Loucy (cell line): ENCODE results near the gene NDUFV1.

Experiments used
- H2AFZ ChIP-seq: fragments of 200-600 bp; sonication (generic); 2 replicates; pipeline ENCODE4 v1.6.0; 2016; ENCODE audit warnings: antibody characterized with exemption, mild to moderate bottlenecking, low read length, moderate library complexity
- H3F3A ChIP-seq: fragments of 200-600 bp; 2 replicates; pipeline ENCODE4 v1.6.0; 2016; ENCODE audit warnings: antibody characterized with exemption, low read depth, mild to moderate bottlenecking
- H3K27me3 ChIP-seq: fragments of 200-600 bp; sonication (generic); 2 replicates; pipeline ENCODE4 v1.6.1; 2014; ENCODE audit warnings: low read length, mild to moderate bottlenecking; ENCODE audit not compliant: insufficient read depth, poor library complexity, severe bottlenecking
- H3K36me3 ChIP-seq: fragments of 200-600 bp; sonication (generic); 2 replicates; pipeline ENCODE4 v1.6.1; 2016; ENCODE audit warnings: low read length; ENCODE audit not compliant: insufficient read depth
- H3K4me1 ChIP-seq: fragments of 200-600 bp; sonication (generic); 2 replicates; pipeline ENCODE4 v1.5.1; 2014; ENCODE audit warnings: low read length, mild to moderate bottlenecking; ENCODE audit not compliant: insufficient read depth, poor library complexity, severe bottlenecking
- H3K4me2 ChIP-seq: fragments of 200-600 bp; sonication (generic); 2 replicates; pipeline ENCODE4 v1.6.0; 2014; ENCODE audit warnings: antibody characterized with exemption, low read length, low read depth, mild to moderate bottlenecking; ENCODE audit not compliant: poor library complexity, severe bottlenecking
- H3K4me3 ChIP-seq: fragments of 200-600 bp; sonication (generic); 2 replicates; pipeline ENCODE4 v1.5.1; 2014; ENCODE audit warnings: low read length, mild to moderate bottlenecking, mixed read lengths; ENCODE audit not compliant: poor library complexity, severe bottlenecking
- H3K79me2 ChIP-seq: fragments of 200-600 bp; sonication (generic); 2 replicates; pipeline ENCODE4 v1.6.1; 2014; ENCODE audit warnings: low read length; ENCODE audit not compliant: insufficient read depth
- H3K9ac ChIP-seq: fragments of 200-600 bp; sonication (generic); 2 replicates; pipeline ENCODE4 v1.6.0; 2014; ENCODE audit warnings: mild to moderate bottlenecking, low read depth, low read length, moderate library complexity; ENCODE audit not compliant: poor library complexity, severe bottlenecking
- H3K9me2 ChIP-seq: fragments of 200-600 bp; sonication (generic); replicated peaks from 2 replicates; pipeline ENCODE4 v1.6.1; 2016; ENCODE audit warnings: low read depth, low read length, mixed read lengths
- H3K9me3 ChIP-seq: fragments of 200-600 bp; sonication (generic); 2 replicates; pipeline ENCODE4 v1.6.1; 2014; ENCODE audit warnings: mild to moderate bottlenecking, antibody characterized with exemption, low read length, low read depth; ENCODE audit not compliant: insufficient read depth
- H4K20me1 ChIP-seq: fragments of 200-600 bp; sonication (generic); 2 replicates; pipeline ENCODE4 v1.6.0; 2014; ENCODE audit warnings: antibody characterized with exemption, low read length, mild to moderate bottlenecking; ENCODE audit not compliant: insufficient read depth, poor library complexity, severe bottlenecking
- EZH2phosphoT487 ChIP-seq: fragments of 200-600 bp; IDR thresholded peaks from 2 replicates; pipeline ENCODE4 v1.6.1; 2018; ENCODE audit warnings: antibody characterized with exemption, mild to moderate bottlenecking, moderate library complexity, borderline replicate concordance
- TF ChIP-seq, protein P1 (sequence below): fragments of 200-600 bp; sonication (generic); conservative IDR thresholded peaks from 2 replicates; pipeline ENCODE4 v1.5.1; 2014; ENCODE audit warnings: mild to moderate bottlenecking, antibody characterized with exemption, low read length

Gene NDUFV1

GRCh38 chr11:67584881-67585873, 21.6 kb upstream of the NDUFV1 start:
- TF ChIP-seq, protein P1, sequence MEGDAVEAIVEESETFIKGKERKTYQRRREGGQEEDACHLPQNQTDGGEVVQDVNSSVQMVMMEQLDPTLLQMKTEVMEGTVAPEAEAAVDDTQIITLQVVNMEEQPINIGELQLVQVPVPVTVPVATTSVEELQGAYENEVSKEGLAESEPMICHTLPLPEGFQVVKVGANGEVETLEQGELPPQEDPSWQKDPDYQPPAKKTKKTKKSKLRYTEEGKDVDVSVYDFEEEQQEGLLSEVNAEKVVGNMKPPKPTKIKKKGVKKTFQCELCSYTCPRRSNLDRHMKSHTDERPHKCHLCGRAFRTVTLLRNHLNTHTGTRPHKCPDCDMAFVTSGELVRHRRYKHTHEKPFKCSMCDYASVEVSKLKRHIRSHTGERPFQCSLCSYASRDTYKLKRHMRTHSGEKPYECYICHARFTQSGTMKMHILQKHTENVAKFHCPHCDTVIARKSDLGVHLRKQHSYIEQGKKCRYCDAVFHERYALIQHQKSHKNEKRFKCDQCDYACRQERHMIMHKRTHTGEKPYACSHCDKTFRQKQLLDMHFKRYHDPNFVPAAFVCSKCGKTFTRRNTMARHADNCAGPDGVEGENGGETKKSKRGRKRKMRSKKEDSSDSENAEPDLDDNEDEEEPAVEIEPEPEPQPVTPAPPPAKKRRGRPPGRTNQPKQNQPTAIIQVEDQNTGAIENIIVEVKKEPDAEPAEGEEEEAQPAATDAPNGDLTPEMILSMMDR, result peak; percentile 40
- TF ChIP-seq EZH2phosphoT487, result no peak
- Histone ChIP-seq H3K9ac (peak overlapping the region; percentile 99), H2AFZ (no peak overlapping the region), H3K4me1 (peaks cover 41% of the 10 kb centered on the region), H3K36me3 (peaks cover 45% of the 10 kb centered on the region), H3K9me2 (no peaks in the 10 kb centered on the region), H3K27me3 (peaks cover 7% of the 10 kb centered on the region), H4K20me1 (peaks cover 45% of the 10 kb centered on the region), H3K4me2 (peak overlapping the region; percentile 99), H3K79me2 (peaks cover 57% of the 10 kb centered on the region), H3K4me3 (peak overlapping the region; percentile 92), H3F3A (0 out of 2 replicates have a peak, but pooled peaks cover 5% of the 10 kb centered on the region), H3K9me3 (no peaks in the 10 kb centered on the region)

DNA sequence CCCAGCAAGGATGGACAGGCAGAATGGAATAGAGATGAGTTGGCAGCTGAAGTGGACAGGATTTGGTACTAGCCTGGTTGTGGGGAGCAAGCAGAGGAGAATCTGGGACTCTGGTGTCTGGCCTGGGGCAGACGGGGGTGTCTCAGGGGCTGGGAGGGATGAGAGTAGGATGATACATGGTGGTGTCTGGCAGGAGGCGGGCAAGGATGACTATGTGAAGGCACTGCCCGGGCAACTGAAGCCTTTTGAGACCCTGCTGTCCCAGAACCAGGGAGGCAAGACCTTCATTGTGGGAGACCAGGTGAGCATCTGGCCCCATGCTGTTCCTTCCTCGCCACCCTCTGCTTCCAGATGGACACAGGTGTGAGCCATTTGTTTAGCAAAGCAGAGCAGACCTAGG, 20.8 kb upstream of the NDUFV1 start:
- H3K4me1 ChIP-seq, result peaks cover 38% of the 10 kb centered on the region
- peak overlapping the region; percentile 99 for H3K9ac ChIP-seq
- TF ChIP-seq, protein P1, result no peak
- no peak for TF ChIP-seq EZH2phosphoT487
- peaks cover 45% of the 10 kb centered on the region for H4K20me1 ChIP-seq
- no peak overlapping the region for H2AFZ ChIP-seq
- 0 out of 2 replicates have a peak, but pooled peaks cover 5% of the 10 kb centered on the region for H3F3A ChIP-seq
- H3K9me3 ChIP-seq, result no peaks in the 10 kb centered on the region
- peak overlapping the region; percentile 92 for H3K4me3 ChIP-seq
- peaks cover 45% of the 10 kb centered on the region for H3K36me3 ChIP-seq
- H3K9me2 ChIP-seq, result no peaks in the 10 kb centered on the region
- H3K79me2 ChIP-seq, result peaks cover 57% of the 10 kb centered on the region
- peak overlapping the region; percentile 99 for H3K4me2 ChIP-seq
- peaks cover 7% of the 10 kb centered on the region for H3K27me3 ChIP-seq

- H3K4me2 ChIP-seq, result peak overlapping the region; percentile 99
- peaks cover 45% of the 10 kb centered on the region for H3K36me3 ChIP-seq
- peaks cover 45% of the 10 kb centered on the region for H4K20me1 ChIP-seq
- H3K4me1 ChIP-seq, result peaks cover 33% of the 10 kb centered on the region
- peaks cover 7% of the 10 kb centered on the region for H3K27me3 ChIP-seq
- H2AFZ ChIP-seq, result no peak overlapping the region
- H3K9me3 ChIP-seq, result no peaks in the 10 kb centered on the region
- peak overlapping the region; percentile 99 for H3K9ac ChIP-seq
- TF ChIP-seq, protein P1, result no peak
- no peak for TF ChIP-seq EZH2phosphoT487
- 0 out of 2 replicates have a peak, but pooled peaks cover 5% of the 10 kb centered on the region for H3F3A ChIP-seq
- H3K79me2 ChIP-seq, result peaks cover 57% of the 10 kb centered on the region
- H3K4me3 ChIP-seq, result peak overlapping the region; percentile 92
- no peaks in the 10 kb centered on the region for H3K9me2 ChIP-seq
These were observed 20.0 kb upstream of the NDUFV1 start for GRCh38 chr11:67586568-67587250.
